GM21526 (cell line): ENCODE data around the gene PCDH1.
"Not testable (repeated sequence)": the region's sequence is repeated elsewhere in the genome, so short reads cannot be mapped to it uniquely, and the experiment has no call there.

Source experiments
- ATAC-seq: cut with Tn5 transposase; IDR thresholded peaks from one replicate; pipeline ENCODE4 v1.9.1; 2021; ENCODE audit warnings: moderate library complexity; ENCODE audit not compliant: unreplicated experiment, low FRiP score

The PCDH1 gene

GRCh38 chr5:141902015-141902814 lies 24.0 kb upstream of the PCDH1 start:
- ATAC-seq, result no peak

- ATAC-seq, result no peak
Observed at GRCh38 chr5:141898448-141899049, 20.3 kb upstream of the PCDH1 start.

GRCh38 chr5:141897425-141897824 lies 19.2 kb upstream of the PCDH1 start:
- ATAC-seq, result no peak

GRCh38 chr5:141890429-141890828 lies 12.2 kb upstream of the PCDH1 start:
- ATAC-seq, result not testable (repeated sequence)

DNA sequence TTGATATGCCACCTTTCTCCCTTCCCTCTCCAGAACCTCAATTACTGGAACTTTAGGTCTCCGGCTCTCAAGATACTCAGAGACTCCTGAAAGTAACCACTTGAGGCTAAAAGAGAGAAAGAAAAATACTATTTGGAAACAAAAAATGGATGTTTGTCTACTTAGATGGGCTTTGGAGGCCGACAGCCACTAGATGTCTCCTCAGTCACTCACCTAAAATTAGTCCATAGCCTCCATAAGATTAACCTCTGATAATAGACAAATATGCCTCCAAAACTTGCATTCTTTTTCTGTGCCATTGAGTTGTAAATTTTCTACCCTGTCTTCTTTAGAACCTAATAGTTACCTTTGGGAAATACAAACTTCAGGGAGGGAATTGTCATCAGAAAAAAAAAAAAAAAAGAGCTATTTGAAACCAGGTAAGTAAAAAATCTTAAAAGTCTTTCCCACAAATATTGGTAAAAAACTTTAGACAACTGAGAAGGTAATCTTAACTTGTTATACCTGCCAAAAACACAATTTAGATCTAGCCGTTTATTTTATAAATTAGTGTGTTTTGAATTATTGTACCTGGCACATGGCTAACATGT lies 11.2 kb upstream of the PCDH1 start:
- no peak for ATAC-seq

DNA sequence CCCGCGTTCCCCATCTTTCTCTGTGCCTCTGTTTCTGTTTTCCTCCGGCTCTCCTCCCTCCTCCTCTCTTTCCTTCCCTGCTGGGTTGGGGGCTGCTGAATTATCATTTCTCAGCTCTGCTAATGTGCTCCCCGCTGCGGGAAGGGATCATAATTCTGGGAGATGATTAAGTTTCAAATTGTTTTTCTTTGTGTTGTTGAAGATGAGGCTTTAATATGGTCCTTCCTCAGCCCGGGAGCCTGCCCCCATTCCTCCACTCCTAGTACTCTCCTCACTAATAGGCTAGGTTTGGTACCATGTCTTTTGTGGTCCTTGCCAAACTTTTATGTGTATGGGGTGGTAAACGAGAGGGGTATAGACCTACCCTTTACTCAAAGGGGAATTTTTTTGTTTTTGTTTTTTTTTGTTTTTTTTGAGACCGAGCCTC lies 5.7 kb upstream of the PCDH1 start:
- no peak for ATAC-seq

GRCh38 chr5:141883184-141883891 lies 5.1 kb upstream of the PCDH1 start:
- no peak for ATAC-seq

DNA sequence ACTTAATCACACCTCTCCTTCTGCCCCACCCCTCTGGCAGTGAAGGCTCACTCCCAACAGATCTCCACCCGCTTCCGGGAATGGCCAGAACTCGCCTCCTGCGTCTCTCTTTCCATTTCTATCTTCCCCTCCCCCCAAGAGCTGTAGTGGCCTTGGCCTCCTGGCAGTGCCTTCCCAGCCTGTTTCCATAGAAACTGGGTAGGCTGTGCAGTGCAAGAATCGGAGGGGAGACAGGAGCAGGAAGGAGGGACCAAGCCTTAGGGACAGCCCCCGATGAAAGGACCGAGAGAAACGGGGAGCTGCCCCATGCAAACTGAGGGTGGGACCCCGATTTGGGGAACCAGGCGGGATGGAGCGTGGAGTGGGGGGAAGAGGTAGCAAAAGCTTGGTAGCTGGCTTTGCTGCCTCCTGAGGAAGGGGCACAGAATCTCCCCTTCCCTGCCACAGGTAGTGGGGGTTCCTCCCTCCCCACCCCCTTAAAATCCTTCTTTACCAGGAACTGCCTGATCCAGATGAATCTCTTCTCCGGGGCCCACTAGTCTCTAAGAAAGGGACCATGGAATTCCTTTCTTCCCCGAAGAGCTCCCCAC lies 4.5 kb upstream of the PCDH1 start:
- no peak for ATAC-seq

GRCh38 chr5:141881886-141882285 lies 3.7 kb upstream of the PCDH1 start:
- no peak for ATAC-seq

- ATAC-seq, result no peak
Observed at GRCh38 chr5:141880961-141881801, 3.0 kb upstream of the PCDH1 start.

DNA sequence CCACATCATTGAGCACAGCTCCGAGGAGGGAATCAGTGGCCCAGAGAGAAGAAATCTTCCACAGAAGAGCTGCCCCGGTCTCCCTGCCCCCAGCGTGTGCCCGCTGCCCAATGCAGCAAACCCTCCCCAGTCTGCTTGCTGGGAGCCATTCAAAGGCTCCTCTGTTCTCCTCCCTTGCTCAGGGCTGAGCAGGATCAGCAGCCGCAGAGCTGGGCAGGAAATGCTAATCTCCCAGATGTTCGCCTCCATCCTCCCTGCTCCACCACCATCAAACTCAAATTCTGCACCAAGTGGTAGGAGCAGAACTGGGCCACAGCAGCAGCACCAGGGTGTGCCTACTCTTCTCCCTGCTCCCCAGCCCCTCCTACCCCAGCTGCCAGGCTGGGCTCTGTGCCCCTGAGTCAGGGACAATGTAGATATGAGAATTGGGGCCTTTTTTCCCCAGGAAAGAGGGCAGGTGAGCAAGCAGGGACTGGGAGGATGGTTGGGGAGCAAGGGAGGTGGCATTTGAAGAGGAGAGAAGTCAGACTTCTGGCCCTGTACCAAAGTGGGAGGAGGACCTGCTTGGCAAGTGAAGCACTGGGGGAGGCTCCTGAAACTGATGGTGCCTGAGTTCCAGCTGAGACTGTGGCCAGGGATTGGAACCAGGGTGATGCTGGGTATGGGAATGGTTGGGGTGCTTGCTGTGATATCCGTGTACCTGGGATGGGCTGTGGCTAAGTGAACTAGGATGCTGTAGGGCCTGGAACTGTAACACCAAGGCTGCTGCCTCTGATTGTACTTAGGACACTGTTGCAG lies 1.9 kb upstream of the PCDH1 start:
- no peak for ATAC-seq

DNA sequence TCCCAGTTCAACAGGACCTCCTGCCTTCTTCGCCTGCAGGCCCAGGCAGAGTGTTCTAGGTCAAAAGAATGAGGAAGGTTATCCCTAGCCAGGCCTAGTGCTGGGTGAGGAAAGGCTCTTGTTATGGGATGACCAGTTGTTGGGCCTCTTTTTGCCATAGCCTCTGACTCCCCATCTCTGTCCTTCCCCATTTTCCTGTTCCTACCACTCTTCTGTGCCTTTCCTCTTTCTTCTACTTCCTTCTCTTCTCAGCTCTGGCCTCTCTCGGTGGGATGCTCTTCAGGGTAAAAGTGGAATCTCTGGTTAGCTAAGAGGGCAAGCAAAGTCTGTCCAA lies 1.2 kb upstream of the PCDH1 start:
- no peak for ATAC-seq

GRCh38 chr5:141878711-141879425 lies 658 bp upstream of the PCDH1 start:
- peak; percentile 90 for ATAC-seq

- no peak for ATAC-seq
Observed at GRCh38 chr5:141877356-141878185, 639 bp downstream of the PCDH1 start.

DNA sequence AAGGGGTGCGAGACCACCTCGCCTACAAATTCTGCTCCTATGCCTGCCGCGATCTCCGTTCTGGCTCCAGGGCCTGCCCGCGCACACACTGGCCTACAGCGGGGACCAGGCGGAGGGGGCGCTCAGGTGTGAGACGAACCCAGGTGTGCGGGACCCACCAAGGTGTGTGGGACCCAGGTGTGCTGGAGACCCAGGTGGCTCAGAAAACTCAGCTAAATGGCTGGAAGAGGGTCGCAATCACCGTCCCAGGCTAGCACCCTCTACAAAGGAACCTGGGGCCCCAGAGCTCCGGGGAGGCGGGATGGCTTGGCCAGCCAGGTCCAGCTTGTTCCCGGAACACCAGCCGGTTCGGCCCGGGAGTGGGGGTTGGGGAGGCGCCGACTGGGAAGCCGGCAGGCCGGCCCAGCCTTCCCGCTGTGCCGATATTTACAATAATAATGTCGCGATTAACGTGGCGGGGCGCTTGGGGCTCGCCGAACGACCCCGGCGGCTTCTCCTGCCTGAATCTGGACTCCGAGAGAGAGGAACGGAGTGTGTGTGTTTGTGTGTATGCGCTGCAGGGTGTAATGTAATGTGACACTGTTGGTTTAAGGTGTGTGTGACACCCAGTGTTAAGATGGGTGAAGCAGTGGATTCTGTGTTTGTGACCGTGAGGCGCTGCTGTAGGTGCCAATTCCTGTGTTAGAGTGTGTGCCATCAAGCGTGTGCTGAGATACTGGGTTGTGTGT lies 1.4 kb downstream of the PCDH1 start:
- ATAC-seq, result no peak

GRCh38 chr5:141875795-141876627 lies 2.2 kb downstream of the PCDH1 start:
- ATAC-seq, result no peak
